ENCODE data around the gene MSMP.

MSMP gene

GRCh38 chr9:35745569-35745968 is 8.5 kb downstream of the MSMP start:
- DNase-seq (ENCODE audit: low read depth in 2 of 3, low spot score in 1 of 3): no peak

DNA sequence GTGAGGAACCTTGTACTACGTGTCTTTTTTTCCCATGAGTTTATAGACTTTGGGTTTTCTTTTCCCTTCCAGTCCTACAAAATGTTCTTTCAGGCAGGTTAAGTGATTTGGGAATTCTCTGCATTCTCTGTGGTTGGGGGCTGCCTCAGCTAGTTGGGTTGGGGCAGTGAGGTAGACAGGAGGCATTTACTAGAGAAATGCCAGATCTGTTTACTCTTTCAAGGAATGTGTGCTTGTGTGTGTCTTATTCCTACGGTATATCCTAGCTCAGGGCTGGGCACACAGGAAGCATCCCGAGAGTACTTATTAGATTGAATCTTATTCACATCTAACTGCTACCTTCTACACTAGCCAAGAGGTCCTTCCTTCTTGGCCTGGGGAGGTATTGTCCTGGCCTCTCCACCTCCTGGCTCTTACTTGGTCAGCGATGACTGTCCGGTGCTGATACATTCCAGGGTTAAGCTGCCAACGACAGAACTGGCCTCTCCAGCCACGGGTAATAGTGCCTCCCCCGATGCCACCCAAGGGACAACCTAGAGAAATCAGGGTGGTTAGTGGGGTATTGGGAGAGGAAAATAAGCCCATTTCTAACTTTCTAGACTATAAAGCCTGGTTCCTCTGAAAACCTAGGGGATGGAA is 10.1 kb downstream of the MSMP start:
- no peak for DNase-seq (ENCODE audit: low read depth in 2 of 3, low spot score in 1 of 3)

GRCh38 chr9:35743452-35743851 is 10.6 kb downstream of the MSMP start:
- DNase-seq (ENCODE audit: low read depth in 2 of 3, low spot score in 1 of 3): no peak

GRCh38 chr9:35741740-35742139 is 12.3 kb downstream of the MSMP start:
- DNase-seq (ENCODE audit: low read depth in 2 of 3, low spot score in 1 of 3): no peak

GRCh38 chr9:35740243-35740642 is 13.8 kb downstream of the MSMP start:
- DNase-seq (ENCODE audit: low read depth in 2 of 3, low spot score in 1 of 3): no peak

GRCh38 chr9:35738924-35739323 is 15.2 kb downstream of the MSMP start:
- DNase-seq (ENCODE audit: low read depth in 2 of 3, low spot score in 1 of 3): no peak

DNA sequence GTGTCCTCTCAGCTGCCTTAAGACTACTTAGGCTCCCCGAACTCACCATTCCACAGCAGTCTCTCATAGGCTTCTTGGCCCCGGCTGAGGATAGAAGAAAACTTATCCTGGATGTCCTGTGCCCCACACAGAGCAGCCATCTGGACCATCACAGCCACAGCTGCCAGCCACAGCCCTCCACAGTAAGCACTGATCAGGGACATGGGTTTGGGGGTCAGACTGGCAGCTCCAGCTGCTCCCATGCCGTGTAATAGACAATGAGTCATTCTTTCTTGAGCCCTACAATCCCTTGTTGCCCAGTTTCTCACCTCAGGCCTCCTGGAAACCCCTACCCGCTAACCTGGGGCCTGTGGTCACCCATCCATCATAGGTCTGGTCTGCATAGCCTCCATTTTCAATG is 15.9 kb downstream of the MSMP start:
- DNase-seq (ENCODE audit: low read depth in 2 of 3, low spot score in 1 of 3): no peak

GRCh38 chr9:35737143-35737542 is 16.9 kb downstream of the MSMP start:
- no peak for DNase-seq (ENCODE audit: low read depth in 2 of 3, low spot score in 1 of 3)

GRCh38 chr9:35736201-35736633 is 17.9 kb downstream of the MSMP start:
- DNase-seq (ENCODE audit: low read depth in 2 of 3, low spot score in 1 of 3): peak in 2 of 3 donors; percentile 51 to 57

DNA sequence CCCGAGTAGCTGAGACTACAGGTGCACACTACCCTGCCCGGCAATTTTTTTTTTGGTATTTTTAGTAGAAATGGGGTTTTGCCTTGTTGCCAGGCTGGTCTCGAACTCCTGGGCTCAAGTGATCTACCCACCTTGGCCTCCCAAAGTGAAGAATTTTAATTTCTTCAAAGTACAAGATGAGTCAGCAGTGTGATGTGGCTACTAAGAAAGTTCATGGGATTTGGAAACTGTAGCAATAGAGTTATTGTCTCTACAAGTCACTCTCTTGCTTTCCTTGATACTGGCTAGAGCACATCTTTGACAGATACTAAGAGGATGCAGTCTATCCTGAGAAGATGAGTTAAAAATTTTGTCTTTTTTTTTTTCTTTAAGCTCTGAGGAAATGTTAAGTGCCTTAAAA is 20.0 kb downstream of the MSMP start:
- DNase-seq (ENCODE audit: low read depth in 2 of 3, low spot score in 1 of 3): no peak

DNA sequence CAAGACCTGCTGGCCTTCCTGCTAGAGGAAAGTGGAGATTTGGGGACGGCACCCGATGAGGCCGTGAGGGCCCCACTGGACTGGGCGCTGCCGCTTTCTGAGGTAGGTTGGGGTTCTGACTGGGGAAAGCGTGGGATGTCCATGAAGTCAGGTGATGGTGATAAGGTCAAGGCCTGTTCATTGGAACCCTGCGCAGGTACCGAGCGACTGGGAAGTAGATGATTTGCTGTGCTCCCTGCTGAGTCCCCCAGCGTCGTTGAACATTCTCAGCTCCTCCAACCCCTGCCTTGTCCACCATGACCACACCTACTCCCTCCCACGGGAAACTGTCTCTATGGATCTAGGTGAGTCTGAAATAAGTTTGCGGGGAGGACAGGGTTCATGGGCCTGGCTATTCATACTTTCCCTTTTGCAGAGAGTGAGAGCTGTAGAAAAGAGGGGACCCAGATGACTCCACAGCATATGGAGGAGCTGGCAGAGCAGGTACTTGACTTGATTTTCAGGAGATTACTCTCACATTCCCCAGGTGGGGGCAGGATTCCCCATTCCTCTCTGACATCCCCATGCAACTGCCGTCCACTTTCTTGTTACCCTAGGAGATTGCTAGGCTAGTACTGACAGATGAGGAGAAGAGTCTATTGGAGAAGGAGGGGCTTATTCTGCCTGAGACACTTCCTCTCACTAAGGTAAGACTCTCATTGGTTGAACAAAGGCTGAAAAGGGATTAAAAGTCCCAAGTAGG is 21.1 kb downstream of the MSMP start:
- peak in 1 of 3 donors; percentile 11 for DNase-seq (ENCODE audit: low read depth in 2 of 3, low spot score in 1 of 3)

DNA sequence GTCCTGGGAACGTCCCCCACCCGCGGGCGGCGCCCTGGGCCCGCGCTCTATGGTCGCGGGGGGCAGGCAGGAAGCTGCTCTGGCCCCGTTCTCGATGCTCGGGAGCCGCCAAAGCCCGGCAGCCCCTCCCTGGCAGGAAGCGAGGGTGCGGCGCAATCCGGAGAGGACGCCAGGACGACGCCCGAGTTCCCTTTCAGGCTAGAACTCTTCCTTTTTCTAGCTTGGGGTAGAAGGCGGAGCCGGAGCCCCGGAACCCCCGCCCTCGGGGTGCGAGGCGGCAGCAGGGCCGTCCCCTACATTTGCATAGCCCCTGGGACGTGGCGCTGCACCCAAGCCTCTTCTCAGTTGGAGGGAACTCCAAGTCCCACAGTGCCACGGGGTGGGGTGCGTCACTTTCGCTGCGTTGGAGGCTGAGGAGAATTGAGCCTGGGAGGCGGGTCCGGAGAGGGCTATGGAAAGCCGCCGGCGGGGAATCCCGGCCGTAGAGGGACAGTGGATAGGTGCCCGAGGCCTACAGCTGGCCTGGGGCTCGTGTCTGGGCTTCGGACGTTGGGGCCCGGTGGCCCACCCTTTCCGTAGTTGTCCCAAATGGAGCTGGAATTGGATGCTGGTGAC is 21.8 kb downstream of the MSMP start, which contains the start of the genes CREB3 and TLN1:
Gene CREB3 (plus strand): TSS at position 482 of the 615 bp plus-strand sequence. CDS start 107 bp downstream, at position 589.
Gene TLN1 (minus strand): TSS at position 11 of the 615 bp plus-strand sequence. CDS start 6,501 bp downstream, outside the sequence.
- DNase-seq (ENCODE audit: low read depth in 2 of 3, low spot score in 1 of 3): peak; percentile 94 to 97 (median 94)

DNA sequence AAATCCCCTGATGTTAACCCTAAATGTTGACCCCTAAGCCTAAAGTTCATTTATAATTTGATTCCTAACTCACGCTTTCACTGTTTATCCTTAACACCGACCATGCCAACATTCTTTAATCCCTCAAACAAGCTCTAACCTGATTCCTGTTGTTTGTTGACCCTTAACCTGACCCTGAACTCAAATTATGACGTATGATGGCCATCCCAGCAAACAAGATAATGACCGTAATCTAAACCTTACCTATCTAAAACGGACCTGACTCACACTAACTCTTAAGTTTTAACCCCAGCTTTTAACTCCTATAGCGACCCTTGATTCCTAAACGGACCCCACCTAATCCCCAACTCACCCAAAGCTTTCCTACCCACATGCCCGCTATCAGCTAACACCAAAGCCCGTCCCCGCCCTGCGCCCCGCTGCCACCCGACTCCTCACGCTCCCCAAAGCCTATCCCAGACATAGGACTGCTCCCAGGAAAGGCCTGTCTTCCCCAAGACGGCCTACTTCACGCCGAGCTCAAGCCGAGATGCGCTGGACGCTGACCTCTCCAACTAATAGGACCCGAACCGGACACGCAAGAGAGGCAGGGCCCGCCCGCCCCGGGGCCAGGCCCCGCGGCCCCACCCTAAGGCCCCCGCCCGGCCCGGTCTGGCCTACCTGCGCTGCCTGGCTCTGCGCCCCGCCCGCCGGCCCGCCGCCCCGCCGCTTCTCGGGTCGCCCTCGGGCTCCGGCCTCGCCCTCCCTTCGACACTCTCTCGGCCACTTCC is 22.5 kb downstream of the MSMP start:
- DNase-seq (ENCODE audit: low read depth in 2 of 3, low spot score in 1 of 3): no peak

DNA sequence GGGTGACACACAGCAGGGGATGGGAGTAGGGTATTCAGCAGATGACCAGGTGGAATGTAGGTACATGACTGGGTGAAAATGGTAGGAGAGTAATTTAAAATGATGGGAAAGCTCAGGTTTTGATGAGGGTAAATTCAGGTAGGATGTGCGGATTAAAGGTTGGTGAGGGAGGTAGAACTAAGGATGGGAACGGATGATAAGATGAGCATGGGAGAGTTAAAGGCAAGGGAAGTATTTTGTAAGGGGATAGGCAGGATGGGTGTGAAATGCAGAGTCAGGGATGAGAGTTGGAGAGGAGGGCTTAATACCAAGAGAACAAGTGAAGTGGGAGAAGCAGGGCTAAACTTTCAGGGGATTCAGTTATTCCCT is 23.6 kb downstream of the MSMP start:
- DNase-seq (ENCODE audit: low read depth in 2 of 3, low spot score in 1 of 3): no peak

DNA sequence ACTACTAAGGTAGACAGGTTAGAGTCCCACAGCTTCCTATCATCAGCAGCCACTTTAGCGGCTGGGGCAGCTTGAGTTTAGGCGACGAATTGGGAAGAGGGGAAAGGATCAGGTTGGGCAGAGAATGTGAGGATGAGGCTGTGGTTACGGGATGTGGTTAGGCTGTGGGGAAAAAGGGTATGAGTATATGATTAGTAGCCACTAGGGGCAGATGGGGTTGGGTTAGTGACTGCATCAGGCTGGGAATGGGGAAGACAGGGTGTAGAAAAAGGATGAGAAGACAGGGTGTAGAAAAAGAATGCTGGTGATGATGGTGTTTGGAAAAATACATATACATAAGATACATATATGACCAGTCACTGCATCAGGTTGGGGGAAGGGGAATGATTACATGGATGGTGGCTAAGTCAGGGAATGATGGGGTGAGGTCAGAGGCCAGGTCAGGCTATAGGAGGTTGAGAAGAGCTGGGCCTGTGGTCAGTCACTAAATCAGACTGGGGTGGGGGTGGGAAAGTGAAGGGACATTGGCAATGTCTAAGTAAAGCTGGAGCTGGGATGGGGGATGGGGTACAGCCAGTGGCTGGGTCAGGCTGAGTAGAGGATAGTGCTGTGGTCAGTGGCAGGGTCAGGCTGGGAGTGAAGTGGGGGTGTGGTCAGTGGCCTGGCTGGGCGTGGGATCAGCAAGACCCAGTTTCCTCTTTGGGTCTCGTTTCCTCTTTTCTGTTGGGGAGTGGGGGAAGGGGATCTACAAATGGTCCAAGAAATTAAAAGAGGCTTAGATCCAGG is 24.2 kb downstream of the MSMP start:
- DNase-seq (ENCODE audit: low read depth in 2 of 3, low spot score in 1 of 3): peak in 2 of 3 donors; percentile 23 to 34

DNA sequence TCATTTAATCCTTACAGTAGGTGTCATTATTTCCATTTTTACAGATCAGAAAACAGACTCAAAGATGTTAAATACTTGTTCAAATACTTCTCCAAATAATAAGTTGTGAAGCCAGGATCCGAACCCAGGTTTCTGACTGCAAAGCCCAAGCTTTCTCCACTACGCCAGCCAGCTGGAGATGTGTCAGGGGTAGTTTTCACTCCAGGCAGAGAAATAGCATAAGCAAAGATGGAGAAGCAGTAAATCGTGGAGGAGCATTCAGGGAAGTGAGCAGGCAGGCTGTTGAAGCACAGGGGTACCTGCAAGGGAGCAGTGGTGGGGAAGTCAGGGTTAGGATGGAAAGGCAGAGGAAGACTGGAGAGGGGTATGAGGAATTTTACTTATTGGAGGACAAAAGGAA is 25.0 kb downstream of the MSMP start:
- DNase-seq (ENCODE audit: low read depth in 2 of 3, low spot score in 1 of 3): no peak

DNA sequence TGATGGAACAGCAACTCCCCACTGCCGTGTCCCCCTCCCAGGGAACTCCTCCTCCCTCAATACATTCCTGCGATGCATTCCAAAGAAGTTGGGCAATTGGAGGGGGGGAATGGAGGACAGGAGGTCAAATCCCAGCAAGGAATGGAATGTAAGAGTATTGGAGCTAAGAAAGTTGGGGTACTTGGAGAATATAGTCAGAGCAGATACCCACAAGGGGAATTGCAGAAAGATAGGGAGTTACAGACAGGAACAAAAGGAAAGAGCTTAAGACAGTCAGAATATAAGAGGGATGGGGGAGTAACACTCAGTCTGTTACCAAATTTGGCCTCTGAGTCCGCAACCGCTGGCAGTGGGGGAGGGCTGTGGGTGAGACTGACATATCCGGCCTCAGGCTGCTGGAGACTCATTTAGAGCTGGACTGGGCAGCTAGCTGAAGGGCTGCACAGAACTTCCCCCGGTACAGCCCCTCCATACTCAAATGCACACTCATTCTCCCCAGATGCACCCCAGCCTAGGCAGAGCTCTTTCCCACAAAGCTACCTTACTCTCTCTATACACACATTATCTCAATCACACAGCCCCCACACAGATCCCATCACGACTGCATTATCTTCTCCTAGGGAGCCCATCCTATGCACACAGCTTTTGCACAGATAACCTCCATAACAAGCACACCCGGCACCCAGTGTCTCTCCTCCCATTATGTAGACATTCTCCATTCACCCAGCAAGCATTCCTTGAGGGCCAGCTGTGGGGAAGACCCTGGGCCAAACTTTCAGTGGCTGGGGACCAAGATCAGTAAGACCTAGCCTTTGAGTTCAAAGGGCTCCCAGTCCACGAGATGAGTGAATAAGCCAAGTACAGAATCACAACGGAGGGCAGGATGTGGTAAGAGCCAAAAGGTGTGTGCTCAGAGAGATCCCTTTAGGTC is 25.8 kb downstream of the MSMP start:
- DNase-seq (ENCODE audit: low read depth in 2 of 3, low spot score in 1 of 3): peak in 2 of 3 donors; percentile 27 to 40

DNA sequence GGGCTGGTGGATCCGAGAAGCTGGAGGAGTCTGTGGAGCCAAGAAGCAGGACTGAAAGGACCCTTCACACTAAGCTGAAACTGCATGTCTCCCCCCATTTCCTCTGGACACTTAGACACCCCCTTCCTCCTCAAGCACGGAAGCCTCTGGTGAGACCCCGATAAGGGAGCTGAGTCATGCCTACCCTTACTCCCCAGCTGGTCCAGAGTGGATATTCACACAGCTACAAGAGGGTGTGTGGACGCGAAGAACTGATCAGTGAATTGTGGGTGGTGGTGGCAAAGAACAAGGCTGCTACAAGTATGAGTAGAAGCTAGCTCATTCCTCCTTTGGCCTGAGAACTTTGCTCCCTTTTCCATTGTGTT is 26.4 kb downstream of the MSMP start:
- DNase-seq (ENCODE audit: low read depth in 2 of 3, low spot score in 1 of 3): no peak

GRCh38 chr9:35726931-35727330 is 27.1 kb downstream of the MSMP start:
- no peak for DNase-seq (ENCODE audit: low read depth in 2 of 3, low spot score in 1 of 3)

DNA sequence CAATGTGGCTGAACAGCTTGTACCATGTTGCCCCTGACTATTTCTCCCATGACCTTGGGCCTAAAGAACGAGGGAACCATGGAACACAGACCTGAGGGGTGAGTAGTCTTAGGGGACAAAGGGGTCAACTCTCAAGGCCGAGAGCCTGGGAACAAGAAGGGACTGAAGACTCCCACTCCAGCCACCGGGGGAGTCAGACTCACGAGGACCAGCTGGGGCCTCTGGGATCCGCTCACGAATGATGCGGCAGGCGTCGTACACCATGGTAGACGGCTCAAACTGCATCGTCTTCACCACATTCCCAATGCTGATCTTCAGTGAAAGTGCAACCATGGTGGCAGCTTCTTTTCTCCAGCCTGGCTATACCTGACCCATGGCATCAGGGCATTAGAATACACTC is 28.7 kb downstream of the MSMP start:
- no peak for DNase-seq (ENCODE audit: low read depth in 2 of 3, low spot score in 1 of 3)
